NT2/D1 (cell line): ENCODE data around the gene CFAP119.

Experiments used
- DNase-seq: peaks from one replicate; pipeline ENCODE4 v3.0.0-alpha.2; 2011; ENCODE audit warnings: low read depth, low spot score
- H3K27me3 ChIP-seq: 2 replicates; pipeline ENCODE4 v1.6.0; 2011; ENCODE audit warnings: mild to moderate bottlenecking; ENCODE audit not compliant: insufficient read length, insufficient read depth
- H3K36me3 ChIP-seq: 2 replicates; pipeline ENCODE4 v1.6.1; 2011; ENCODE audit warnings: mild to moderate bottlenecking, low read length, mixed read lengths; ENCODE audit not compliant: insufficient read depth, insufficient read length
- H3K4me1 ChIP-seq: 2 replicates; pipeline ENCODE4 v1.5.1; 2011; ENCODE audit not compliant: insufficient read depth, insufficient read length
- H3K4me3 ChIP-seq: 2 replicates; pipeline ENCODE4 v1.5.1; 2011; ENCODE audit warnings: low read depth; ENCODE audit not compliant: insufficient read length
- H3K9ac ChIP-seq: 2 replicates; pipeline ENCODE4 v1.6.0; 2011; ENCODE audit warnings: low read depth; ENCODE audit not compliant: insufficient read length
- H3K9me3 ChIP-seq: 2 replicates; pipeline ENCODE4 v1.5.1; 2011; ENCODE audit warnings: mild to moderate bottlenecking, low read length; ENCODE audit not compliant: insufficient read depth
- SUZ12 ChIP-seq: IDR thresholded peaks from 2 replicates; pipeline ENCODE4 v1.6.1; 2011; ENCODE audit not compliant: insufficient read length, insufficient read depth; ENCODE audit errors: extremely low read depth
- YY1 ChIP-seq: IDR thresholded peaks from 2 replicates; pipeline ENCODE4 v1.6.1; 2011; ENCODE audit not compliant: insufficient read length, insufficient read depth
- ZNF274 ChIP-seq: IDR thresholded peaks from 2 replicates; pipeline ENCODE4 v1.6.1; 2011; ENCODE audit warnings: mild to moderate bottlenecking, low read depth, low read length

CFAP119 gene

DNA sequence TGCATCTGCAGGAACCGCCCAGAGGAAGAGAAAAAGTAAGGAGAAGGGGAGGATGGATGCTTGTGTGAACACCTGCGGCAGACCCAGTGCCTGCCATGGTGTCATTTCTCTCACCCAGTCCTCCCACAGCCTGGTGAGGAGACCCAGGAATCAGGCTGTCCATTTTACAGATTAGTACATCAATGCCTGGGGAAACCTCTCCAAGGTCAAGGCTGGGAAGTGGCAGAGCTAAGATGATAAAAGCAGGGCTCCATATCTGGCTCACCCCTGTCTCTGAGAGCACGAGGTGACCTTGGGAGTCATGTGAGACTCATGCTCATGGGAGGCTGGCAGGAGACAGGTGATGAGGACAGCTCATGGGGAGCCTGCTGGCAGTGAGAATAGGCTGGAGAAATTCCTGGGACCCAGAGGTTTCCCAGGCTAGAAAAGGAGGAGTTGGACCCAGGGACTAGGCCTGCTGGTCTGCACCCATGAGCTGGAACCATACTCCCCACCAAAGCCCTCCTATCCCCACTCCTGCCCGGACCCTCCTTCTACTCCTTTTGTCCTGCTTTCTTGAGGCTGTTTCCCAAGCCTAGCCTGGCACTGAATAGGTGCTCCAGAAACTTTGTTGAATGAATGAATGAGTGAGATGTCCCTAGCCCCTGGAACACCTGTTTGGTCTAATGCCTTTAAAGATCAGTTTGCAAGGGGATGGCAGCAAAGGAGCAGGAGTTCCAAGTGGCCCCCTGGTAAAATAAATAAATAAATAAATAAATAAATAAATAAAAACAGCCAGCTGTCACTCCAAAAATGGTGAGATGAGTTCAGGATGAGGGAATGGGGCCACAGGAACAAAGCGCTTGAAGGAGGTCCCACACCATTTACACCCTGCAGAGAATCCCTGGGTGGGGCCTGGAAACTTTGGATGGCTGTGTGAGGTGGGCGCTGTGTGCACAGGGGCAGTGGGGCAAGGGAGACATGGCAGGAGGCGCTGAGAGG, 23.6 kb upstream of the CFAP119 start:
- Histone ChIP-seq H3K9ac (peak overlapping the region; percentile 97), H3K4me1 (peaks cover 2% of the 10 kb centered on the region), H3K4me3 (peak overlapping the region; percentile 87), H3K36me3 (peaks cover 52% of the 10 kb centered on the region), H3K27me3 (no peaks in the 10 kb centered on the region), H3K9me3 (no peaks in the 10 kb centered on the region)
- no peak for DNase-seq
- TF ChIP-seq ZNF274, result no peak
- no peak for TF ChIP-seq YY1
- no peak for TF ChIP-seq SUZ12

DNA sequence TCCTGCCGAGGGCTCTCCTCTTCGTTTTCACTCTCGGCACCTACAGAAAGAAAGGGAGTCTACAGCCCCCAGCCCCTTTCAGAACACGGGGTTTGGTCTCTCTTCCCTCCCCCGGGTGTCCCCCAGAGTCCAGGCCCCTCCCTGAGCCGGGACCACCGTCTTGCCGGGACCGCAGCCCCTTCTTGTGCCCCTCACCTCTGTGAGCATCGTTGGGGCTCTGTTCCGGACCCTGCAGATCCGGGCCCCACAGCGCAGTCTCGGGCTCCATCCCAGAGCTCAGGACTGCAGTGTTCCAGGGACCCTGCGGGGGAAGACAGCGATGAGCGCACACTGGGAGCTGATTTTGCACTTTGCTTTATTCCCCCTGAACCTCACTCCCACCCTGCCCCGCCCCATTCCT, 22.4 kb upstream of the CFAP119 start:
- DNase-seq, result no peak
- H3K4me3 ChIP-seq, result no peak overlapping the region
- H3K4me1 ChIP-seq, result peaks cover 5% of the 10 kb centered on the region
- peaks cover 63% of the 10 kb centered on the region for H3K36me3 ChIP-seq
- no peak overlapping the region for H3K9ac ChIP-seq
- H3K9me3 ChIP-seq, result no peaks in the 10 kb centered on the region
- H3K27me3 ChIP-seq, result no peaks in the 10 kb centered on the region
- TF ChIP-seq YY1 (no peak), ZNF274 (no peak)

DNA sequence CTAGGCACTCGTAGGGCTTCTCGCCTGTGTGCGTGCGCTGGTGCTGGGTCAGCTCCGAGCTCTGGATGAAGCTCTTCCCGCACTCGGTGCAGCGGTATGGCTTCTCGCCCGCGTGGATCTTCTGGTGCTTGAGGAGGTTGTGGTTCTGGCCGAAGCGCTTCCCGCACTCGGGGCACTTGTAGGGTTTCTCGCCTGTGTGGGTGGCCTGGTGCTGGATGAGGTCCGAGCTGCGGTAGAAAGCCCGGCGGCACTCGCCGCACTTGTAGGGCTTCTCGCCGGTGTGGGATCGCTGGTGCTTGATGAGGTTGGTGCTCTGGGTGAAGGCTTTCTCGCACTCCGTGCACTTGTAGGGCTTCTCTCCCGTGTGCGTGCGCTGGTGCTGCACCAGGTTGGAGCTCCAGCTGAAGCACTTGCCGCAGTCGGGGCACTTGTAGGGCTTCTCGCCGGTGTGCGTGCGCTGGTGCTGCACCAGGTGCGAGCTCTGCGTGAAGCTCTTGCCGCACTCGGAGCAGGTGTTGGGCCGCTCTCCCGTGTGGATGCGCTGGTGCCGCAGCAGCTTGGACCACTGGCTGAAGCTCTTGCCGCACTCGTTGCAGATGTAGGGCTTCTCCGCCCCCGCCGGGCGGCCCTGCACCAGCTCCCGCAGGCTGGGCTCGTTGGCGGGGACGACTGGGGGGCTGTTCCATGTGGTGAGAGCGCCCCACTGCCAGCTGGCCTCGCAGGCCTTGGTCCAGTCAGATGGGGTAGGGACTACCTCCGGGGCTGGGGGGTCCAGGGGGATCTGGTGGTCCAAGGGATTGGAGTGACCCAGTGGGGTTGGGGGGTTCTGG, 21.6 kb upstream of the CFAP119 start:
- no peak for DNase-seq
- Histone ChIP-seq H3K4me3 (no peak overlapping the region), H3K9me3 (no peaks in the 10 kb centered on the region), H3K36me3 (peaks cover 70% of the 10 kb centered on the region), H3K9ac (no peak overlapping the region), H3K27me3 (no peaks in the 10 kb centered on the region), H3K4me1 (peaks cover 9% of the 10 kb centered on the region)
- TF ChIP-seq YY1 (no peak), SUZ12 (no peak), ZNF274 (no peak)

GRCh38 chr16:30782486-30783279, 20.8 kb upstream of the CFAP119 start:
- DNase-seq, result no peak
- TF ChIP-seq YY1, result no peak
- TF ChIP-seq ZNF274, result no peak
- TF ChIP-seq SUZ12, result no peak
- no peak overlapping the region for H3K4me3 ChIP-seq
- H3K9ac ChIP-seq, result no peak overlapping the region
- H3K9me3 ChIP-seq, result no peaks in the 10 kb centered on the region
- peaks cover 76% of the 10 kb centered on the region for H3K36me3 ChIP-seq
- peaks cover 15% of the 10 kb centered on the region for H3K4me1 ChIP-seq
- H3K27me3 ChIP-seq, result no peaks in the 10 kb centered on the region

- Histone ChIP-seq H3K9ac (no peak overlapping the region), H3K4me1 (peaks cover 17% of the 10 kb centered on the region), H3K4me3 (no peak overlapping the region), H3K9me3 (no peaks in the 10 kb centered on the region), H3K27me3 (no peaks in the 10 kb centered on the region), H3K36me3 (peaks cover 77% of the 10 kb centered on the region)
- TF ChIP-seq SUZ12 (no peak), YY1 (no peak), ZNF274 (no peak)
- no peak for DNase-seq
These were observed 18.7 kb upstream of the CFAP119 start for GRCh38 chr16:30780549-30780948.

GRCh38 chr16:30780021-30780420, 18.2 kb upstream of the CFAP119 start:
- DNase-seq, result no peak
- Histone ChIP-seq H3K27me3 (no peaks in the 10 kb centered on the region), H3K9me3 (no peaks in the 10 kb centered on the region), H3K4me3 (no peak overlapping the region), H3K36me3 (peaks cover 73% of the 10 kb centered on the region), H3K9ac (no peak overlapping the region), H3K4me1 (peaks cover 17% of the 10 kb centered on the region)
- TF ChIP-seq SUZ12, result no peak
- TF ChIP-seq YY1, result no peak
- no peak for TF ChIP-seq ZNF274
